Ascending aorta (tissue), 2 donors: ENCODE measurements around the gene KIF9. TPM values are rescaled to one million over a fixed set of nuclear protein-coding genes. Genes with fewer than 3 reads are reported as not detected.

Source experiments
- DNase-seq, 2 donors: peaks; one replicate each; pipeline ENCODE4 v3.0.0-alpha.2; 2019; ENCODE audit warnings: low spot score in 2 of 2
- H3K27ac ChIP-seq, 2 donors: fragments of 200-600 bp; sonication (generic); one replicate each; pipeline ENCODE4 v1.5.1; 2016 to 2017; ENCODE audit warnings: mild to moderate bottlenecking in 1 of 2
- H3K27me3 ChIP-seq: fragments of 200-600 bp; sonication (generic); one replicate; pipeline ENCODE4 v1.5.1; 2017
- H3K36me3 ChIP-seq, 2 donors: fragments of 200-600 bp; sonication (generic); one replicate each; pipeline ENCODE4 v1.5.1; 2016
- H3K4me1 ChIP-seq, 2 donors: fragments of 200-600 bp; sonication (generic); one replicate each; pipeline ENCODE4 v1.5.1; 2016 to 2017; ENCODE audit warnings: mild to moderate bottlenecking in 1 of 2
- H3K4me3 ChIP-seq, 2 donors: fragments of 200-600 bp; sonication (generic); one replicate each; pipeline ENCODE4 v1.5.1; 2016 to 2017; ENCODE audit warnings: mild to moderate bottlenecking in 1 of 2
- H3K9me3 ChIP-seq, 2 donors: fragments of 200-600 bp; sonication (generic); one replicate each; pipeline ENCODE4 v1.5.1; 2016
- CTCF ChIP-seq, 3 experiments: fragments of 200-600 bp in 2 of 3; fragments of 450-650 bp in 1 of 3; sonication (generic) in 2 of 3; IDR thresholded peaks; one replicate each; pipeline ENCODE4 v1.5.1; 2016 to 2019; ENCODE audit warnings: antibody characterized with exemption in 3 of 3, mild to moderate bottlenecking in 1 of 3, moderate library complexity in 1 of 3
- intact Hi-C: fragments of 100-400 bp; cut with DNase I; formaldehyde crosslinking; loops from one replicate; pipeline ENCODE4 v1.15.1; 2023
- total RNA-seq: library from RNA; depleted of rRNA; stranded (reverse); fragments of >200 nt; gene quantifications from one replicate; pipeline ENCODE4 v1.1.0, GENCODE V29; 2016

The KIF9 gene
- total RNA-seq, 1 donor from 2014 or later, result not detected

- H3K36me3 ChIP-seq, result peaks cover 0 to 2% of the 10 kb centered on the region in 2 donors
- no peak for DNase-seq
- no peak overlapping the region for H3K27ac ChIP-seq
- no peak for TF ChIP-seq CTCF (IDR thresholded peaks at IDR 0.05)
- no peaks in the 10 kb centered on the region for H3K27me3 ChIP-seq
- H3K4me1 ChIP-seq, result peaks cover 0 to 3% of the 10 kb centered on the region in 2 donors
- H3K4me3 ChIP-seq, result no peak overlapping the region
- intact Hi-C loops, result no loop called here
- H3K9me3 ChIP-seq, result no peaks in the 10 kb centered on the region
Measured at GRCh38 chr3:47276558-47276957, 6.0 kb downstream of the KIF9 start.

DNA sequence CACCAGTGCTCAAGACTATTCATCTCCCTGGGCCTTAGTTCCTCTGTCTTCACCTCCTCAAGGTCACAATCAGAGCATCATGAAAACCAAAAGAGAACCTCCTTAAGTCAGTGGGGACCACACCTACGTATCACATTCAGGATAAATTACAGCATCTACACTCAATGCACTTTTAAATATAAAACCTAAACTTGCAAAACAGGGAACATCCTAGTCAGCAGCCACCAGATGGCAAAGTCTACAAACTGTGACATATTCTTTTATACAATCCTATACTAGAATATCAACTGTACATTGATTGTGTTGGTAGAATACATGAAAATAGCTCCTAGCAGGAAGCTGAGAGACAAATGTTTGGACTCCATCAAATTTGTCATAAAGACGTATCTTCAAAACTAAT is 7.9 kb downstream of the KIF9 start:
- Histone ChIP-seq H3K27ac (no peak overlapping the region), H3K4me3 (no peak overlapping the region), H3K36me3 (peaks cover 0 to 3% of the 10 kb centered on the region in 2 donors), H3K27me3 (no peaks in the 10 kb centered on the region), H3K9me3 (no peaks in the 10 kb centered on the region), H3K4me1 (no peaks in the 10 kb centered on the region)
- intact Hi-C loops, result no loop called here
- no peak for TF ChIP-seq CTCF (IDR thresholded peaks at IDR 0.05)
- DNase-seq, result no peak

DNA sequence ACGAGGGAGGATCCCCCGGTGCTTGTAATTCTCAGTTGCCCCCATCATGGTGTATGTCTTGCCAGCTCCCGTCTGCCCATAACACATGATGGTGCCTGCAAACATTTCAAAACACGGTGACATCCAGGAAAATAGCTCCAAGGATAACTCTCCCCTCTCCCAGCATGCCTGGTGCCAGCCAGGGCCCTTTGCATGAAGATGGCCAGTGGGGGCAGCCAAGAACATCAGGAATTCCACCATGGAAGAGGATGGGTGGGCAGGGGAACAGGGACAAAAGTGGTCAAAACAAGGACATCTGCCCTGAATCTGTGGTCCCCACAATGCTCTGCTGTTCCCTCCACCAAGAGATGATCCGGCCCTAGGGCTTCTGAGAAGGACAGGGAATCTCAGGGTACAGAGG is 9.0 kb downstream of the KIF9 start:
- no peak overlapping the region for H3K27ac ChIP-seq
- no peaks in the 10 kb centered on the region for H3K4me1 ChIP-seq
- no peak for TF ChIP-seq CTCF (IDR thresholded peaks at IDR 0.05)
- no peaks in the 10 kb centered on the region for H3K27me3 ChIP-seq
- intact Hi-C loops, result no loop called here
- DNase-seq, result no peak
- H3K9me3 ChIP-seq, result no peaks in the 10 kb centered on the region
- no peak overlapping the region for H3K4me3 ChIP-seq
- H3K36me3 ChIP-seq, result peaks cover 0 to 3% of the 10 kb centered on the region in 2 donors

GRCh38 chr3:47270526-47270925 is 12.1 kb downstream of the KIF9 start:
- peaks cover 0 to 3% of the 10 kb centered on the region in 2 donors for H3K36me3 ChIP-seq
- H3K4me1 ChIP-seq, result peaks cover 0 to 5% of the 10 kb centered on the region in 2 donors
- H3K4me3 ChIP-seq, result no peak overlapping the region
- TF ChIP-seq CTCF (IDR thresholded peaks at IDR 0.05), result no peak
- DNase-seq, result no peak
- no peaks in the 10 kb centered on the region for H3K9me3 ChIP-seq
- no peak overlapping the region for H3K27ac ChIP-seq
- intact Hi-C loops, result no loop called here
- H3K27me3 ChIP-seq, result no peaks in the 10 kb centered on the region

DNA sequence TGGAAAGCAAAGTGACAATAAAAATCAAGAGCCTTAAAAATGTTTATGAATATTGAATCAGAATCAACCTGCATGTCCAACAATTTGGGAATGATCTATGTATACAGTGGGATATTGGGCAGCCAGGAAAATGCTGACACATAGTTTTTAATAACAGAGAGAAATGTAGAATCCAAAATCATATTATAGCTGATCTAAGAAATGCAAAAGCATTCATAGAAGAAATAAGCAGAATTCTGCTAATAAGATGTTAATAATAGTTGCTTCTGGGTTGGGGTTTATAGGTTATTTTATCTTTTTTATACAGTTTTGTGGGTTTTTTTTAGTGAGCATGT is 15.1 kb downstream of the KIF9 start:
- no peak overlapping the region for H3K27ac ChIP-seq
- peaks cover 0 to 5% of the 10 kb centered on the region in 2 donors for H3K4me1 ChIP-seq
- no peak overlapping the region for H3K4me3 ChIP-seq
- H3K9me3 ChIP-seq, result no peaks in the 10 kb centered on the region
- no peak for TF ChIP-seq CTCF (IDR thresholded peaks at IDR 0.05)
- H3K27me3 ChIP-seq, result no peaks in the 10 kb centered on the region
- H3K36me3 ChIP-seq, result peaks cover 0 to 3% of the 10 kb centered on the region in 2 donors
- intact Hi-C loops, result no loop called here
- no peak for DNase-seq
